Measurements from ENCODE around the gene ARHGAP8. TPM values are rescaled to one million over a fixed set of nuclear protein-coding genes. Genes with fewer than 3 reads are reported as not detected.

Gene ARHGAP8
- total RNA-seq, 4 donors from 2014 or later, result 1.7 to 5.7 (median 3.0) TPM

GRCh38 chr22:44754998-44755397 is 2.6 kb downstream of the ARHGAP8 start:
- no peak for DNase-seq (ENCODE audit: low spot score in 2 of 2)
- no peak overlapping the region for H3K27ac ChIP-seq
- H3K4me3 ChIP-seq, result no peak overlapping the region
- no peaks in the 10 kb centered on the region for H3K36me3 ChIP-seq
- WGBS, 2 donors, result 69% methylated on average over 6 to 7 of the region's 7 CpGs
- peaks cover 0 to 21% (median 0%) of the 10 kb centered on the region in 4 donors for H3K9me3 ChIP-seq
- TF ChIP-seq, protein P1, sequence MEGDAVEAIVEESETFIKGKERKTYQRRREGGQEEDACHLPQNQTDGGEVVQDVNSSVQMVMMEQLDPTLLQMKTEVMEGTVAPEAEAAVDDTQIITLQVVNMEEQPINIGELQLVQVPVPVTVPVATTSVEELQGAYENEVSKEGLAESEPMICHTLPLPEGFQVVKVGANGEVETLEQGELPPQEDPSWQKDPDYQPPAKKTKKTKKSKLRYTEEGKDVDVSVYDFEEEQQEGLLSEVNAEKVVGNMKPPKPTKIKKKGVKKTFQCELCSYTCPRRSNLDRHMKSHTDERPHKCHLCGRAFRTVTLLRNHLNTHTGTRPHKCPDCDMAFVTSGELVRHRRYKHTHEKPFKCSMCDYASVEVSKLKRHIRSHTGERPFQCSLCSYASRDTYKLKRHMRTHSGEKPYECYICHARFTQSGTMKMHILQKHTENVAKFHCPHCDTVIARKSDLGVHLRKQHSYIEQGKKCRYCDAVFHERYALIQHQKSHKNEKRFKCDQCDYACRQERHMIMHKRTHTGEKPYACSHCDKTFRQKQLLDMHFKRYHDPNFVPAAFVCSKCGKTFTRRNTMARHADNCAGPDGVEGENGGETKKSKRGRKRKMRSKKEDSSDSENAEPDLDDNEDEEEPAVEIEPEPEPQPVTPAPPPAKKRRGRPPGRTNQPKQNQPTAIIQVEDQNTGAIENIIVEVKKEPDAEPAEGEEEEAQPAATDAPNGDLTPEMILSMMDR (IDR thresholded peaks at IDR 0.05), result no peak
- TF ChIP-seq POLR2A (IDR thresholded peaks at IDR 0.05) (no peak), EP300 (IDR thresholded peaks at IDR 0.05) (no peak)
- H3K4me1 ChIP-seq, result peaks cover 0 to 19% (median 6%) of the 10 kb centered on the region in 4 donors
- peaks cover 0 to 53% of the 10 kb centered on the region in 2 donors for H3K27me3 ChIP-seq

DNA sequence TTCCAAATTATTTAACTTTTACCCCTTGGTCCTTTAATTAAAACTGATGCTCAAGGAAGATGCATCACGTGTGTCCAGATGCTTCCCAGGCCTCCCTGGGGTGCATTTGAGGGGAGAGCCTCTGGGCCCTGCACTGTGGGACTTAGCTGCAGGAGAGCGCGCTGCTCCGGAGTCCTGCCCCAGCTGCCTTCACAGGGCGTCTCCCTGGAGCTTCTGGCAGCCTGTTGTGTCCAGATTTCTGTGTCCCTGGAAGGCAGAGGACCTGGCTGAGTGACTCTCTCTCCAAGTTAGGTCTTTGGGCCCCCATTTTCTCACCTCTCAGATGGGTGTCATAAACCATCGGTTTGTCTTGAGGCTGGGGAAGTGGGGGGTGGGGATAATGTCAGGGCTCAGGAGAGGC is 3.0 kb downstream of the ARHGAP8 start:
- no peaks in the 10 kb centered on the region for H3K36me3 ChIP-seq
- WGBS, 2 donors, result 28 to 32% methylated on average over 4 to 6 of the region's 6 CpGs
- H3K27me3 ChIP-seq, result peaks cover 0 to 50% of the 10 kb centered on the region in 2 donors
- H3K4me3 ChIP-seq, result no peak overlapping the region
- H3K4me1 ChIP-seq, result peaks cover 0 to 19% (median 6%) of the 10 kb centered on the region in 4 donors
- DNase-seq (ENCODE audit: low spot score in 2 of 2), result no peak
- no peak for TF ChIP-seq EP300 (IDR thresholded peaks at IDR 0.05)
- TF ChIP-seq POLR2A (IDR thresholded peaks at IDR 0.05), result no peak
- TF ChIP-seq, protein P1 (IDR thresholded peaks at IDR 0.05), result no peak
- H3K9me3 ChIP-seq, result peaks cover 0 to 20% (median 0%) of the 10 kb centered on the region in 4 donors
- H3K27ac ChIP-seq, result no peak overlapping the region

GRCh38 chr22:44755956-44756361 is 3.6 kb downstream of the ARHGAP8 start:
- Histone ChIP-seq H3K9me3 (peaks cover 0 to 14% (median 0%) of the 10 kb centered on the region in 4 donors), H3K4me1 (peaks cover 0 to 19% (median 6%) of the 10 kb centered on the region in 4 donors), H3K27ac (no peak overlapping the region), H3K4me3 (no peak overlapping the region), H3K36me3 (no peaks in the 10 kb centered on the region), H3K27me3 (peaks cover 0 to 44% of the 10 kb centered on the region in 2 donors)
- 43 to 44% methylated on average over 9 of the region's 9 CpGs for WGBS, 2 donors
- TF ChIP-seq EP300 (IDR thresholded peaks at IDR 0.05), result no peak
- TF ChIP-seq POLR2A (IDR thresholded peaks at IDR 0.05), result no peak
- TF ChIP-seq, protein P1 (IDR thresholded peaks at IDR 0.05), result no peak
- DNase-seq (ENCODE audit: low spot score in 2 of 2), result no peak

DNA sequence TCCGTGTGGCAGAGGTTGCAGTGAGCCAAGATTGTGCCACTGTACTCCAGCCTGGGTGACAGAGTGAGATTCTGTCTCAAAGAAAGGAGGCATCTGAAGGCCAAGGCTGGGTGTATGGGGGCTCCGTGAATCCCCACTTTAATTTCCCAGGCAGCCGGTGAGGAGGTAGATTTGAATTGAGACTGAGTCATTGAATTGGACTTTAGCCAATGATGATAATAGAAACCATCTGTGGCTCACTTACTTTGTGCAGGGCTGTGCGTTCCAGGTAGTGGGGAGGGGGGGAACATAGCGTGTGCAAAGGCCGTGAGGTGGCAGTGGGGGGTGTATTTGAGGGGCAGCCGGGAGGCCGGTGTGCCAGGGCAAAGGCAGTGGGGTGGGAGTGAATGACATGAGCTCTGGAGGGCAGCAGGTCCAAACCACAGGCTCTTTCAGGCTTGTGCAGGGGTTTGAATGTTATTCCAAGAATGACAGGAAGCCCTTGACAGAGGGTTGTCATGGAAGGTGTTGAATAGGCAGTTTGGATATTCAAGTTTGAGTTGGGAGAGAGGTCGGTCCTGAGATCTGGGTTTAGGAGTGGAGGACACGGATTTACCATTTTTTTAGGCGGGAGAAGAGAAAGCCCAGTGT is 6.1 kb downstream of the ARHGAP8 start:
- no peak for DNase-seq (ENCODE audit: low spot score in 2 of 2)
- Histone ChIP-seq H3K4me3 (no peak overlapping the region), H3K36me3 (no peaks in the 10 kb centered on the region), H3K4me1 (peaks cover 0 to 6% (median 2%) of the 10 kb centered on the region in 4 donors), H3K9me3 (peaks cover 0 to 3% (median 0%) of the 10 kb centered on the region in 4 donors), H3K27ac (no peak overlapping the region), H3K27me3 (peaks cover 0 to 20% of the 10 kb centered on the region in 2 donors)
- WGBS, 2 donors, result 56 to 59% methylated on average over 11 of the region's 11 CpGs
- no peak for TF ChIP-seq EP300 (IDR thresholded peaks at IDR 0.05)
- TF ChIP-seq POLR2A (IDR thresholded peaks at IDR 0.05), result no peak
- TF ChIP-seq, protein P1 (IDR thresholded peaks at IDR 0.05), result no peak

DNA sequence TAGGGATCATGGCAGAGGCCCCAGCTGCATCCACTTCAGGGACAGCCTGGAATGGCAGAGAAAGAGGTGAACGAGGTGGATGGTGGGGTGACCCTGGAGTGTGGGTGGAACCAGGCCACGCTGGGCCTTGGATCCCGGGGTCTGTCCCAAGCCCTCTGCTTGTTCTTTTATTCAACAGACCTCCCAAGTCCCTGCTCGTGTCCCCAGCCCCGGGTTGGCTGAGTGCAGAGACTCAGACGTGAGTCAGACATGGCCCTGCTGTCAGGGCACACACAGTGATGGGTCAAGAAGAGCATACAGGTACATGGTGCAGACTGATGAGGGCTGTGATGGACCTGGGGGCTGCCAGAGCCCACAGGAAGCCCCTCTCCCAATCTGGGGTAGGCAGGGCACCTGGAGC is 6.6 kb downstream of the ARHGAP8 start:
- TF ChIP-seq, protein P1 (IDR thresholded peaks at IDR 0.05), result no peak
- no peak for TF ChIP-seq POLR2A (IDR thresholded peaks at IDR 0.05)
- Histone ChIP-seq H3K9me3 (peaks cover 0 to 3% (median 0%) of the 10 kb centered on the region in 4 donors), H3K4me1 (peaks cover 0 to under 1% (median 0%) of the 10 kb centered on the region in 4 donors), H3K27me3 (peaks cover 0 to 15% of the 10 kb centered on the region in 2 donors), H3K4me3 (no peak overlapping the region), H3K27ac (no peak overlapping the region), H3K36me3 (no peaks in the 10 kb centered on the region)
- DNase-seq (ENCODE audit: low spot score in 2 of 2), result no peak
- 71 to 72% methylated on average over 6 of the region's 6 CpGs for WGBS, 2 donors

All from tibial nerve (tissue), 4 donors.